Adrenal gland (tissue), 5 donors: ENCODE data around the gene CMBL.

Experiments
- CTCF ChIP-seq, 6 experiments: fragments of 450-650 bp in 4 of 6; fragments of 200-600 bp in 2 of 6; sonication (generic) in 1 of 6; IDR thresholded peaks; 1 replicate in 5 of 6; 2 replicates in 1 of 6; pipeline versions ENCODE4 v1.5.1 to v1.8.0; 2016 to 2021; ENCODE audit warnings: antibody characterized with exemption in 6 of 6, mild to moderate bottlenecking in 2 of 6, moderate library complexity in 1 of 6
- POLR2A ChIP-seq, 2 donors: fragments of 450-650 bp; IDR thresholded peaks; one replicate each; pipeline ENCODE4 v1.6.1; 2017; ENCODE audit warnings: antibody characterized with exemption in 2 of 2, mild to moderate bottlenecking in 2 of 2, moderate library complexity in 1 of 2
- donor health status: DM: no; HTN: no; CAD: no.

GRCh38 chr5:10293907-10294662 is 13.6 kb downstream of the CMBL start:
- no peak for TF ChIP-seq CTCF (IDR thresholded peaks at IDR 0.05)
- no peak for TF ChIP-seq POLR2A (IDR thresholded peaks at IDR 0.05)
